HG03196 (cell line): ENCODE data around the gene BHLHE41.
A peak's percentile ranks its signal among the peaks of the same experiment; 100 is the strongest.

Experiments
- ATAC-seq: cut with Tn5 transposase; IDR thresholded peaks from one replicate; pipeline ENCODE4 v1.9.1; 2021; ENCODE audit not compliant: unreplicated experiment

The BHLHE41 gene

GRCh38 chr12:26116829-26117715 lies 7.8 kb downstream of the BHLHE41 start:
- no peak for ATAC-seq

- ATAC-seq, result no peak
Measured at GRCh38 chr12:26114720-26115401, 10.0 kb downstream of the BHLHE41 start.

- peak; percentile 62 for ATAC-seq
Measured at GRCh38 chr12:26113853-26114719, 10.8 kb downstream of the BHLHE41 start.

- ATAC-seq, result no peak
Measured at GRCh38 chr12:26113181-26113654, 11.6 kb downstream of the BHLHE41 start.

- no peak for ATAC-seq
Measured at GRCh38 chr12:26112703-26113147, 12.1 kb downstream of the BHLHE41 start.

- no peak for ATAC-seq
Measured at GRCh38 chr12:26112232-26112631, 12.6 kb downstream of the BHLHE41 start.

GRCh38 chr12:26109343-26109881 lies 15.4 kb downstream of the BHLHE41 start:
- no peak for ATAC-seq

GRCh38 chr12:26108915-26109314 lies 15.9 kb downstream of the BHLHE41 start:
- no peak for ATAC-seq

GRCh38 chr12:26106347-26106746 lies 18.5 kb downstream of the BHLHE41 start:
- ATAC-seq, result no peak

GRCh38 chr12:26102953-26103352 lies 21.9 kb downstream of the BHLHE41 start:
- no peak for ATAC-seq

- no peak for ATAC-seq
Measured at GRCh38 chr12:26101763-26102162, 23.1 kb downstream of the BHLHE41 start.

- ATAC-seq, result no peak
Measured at GRCh38 chr12:26101350-26101734, 23.5 kb downstream of the BHLHE41 start.

- ATAC-seq, result no peak
Measured at GRCh38 chr12:26100666-26101349, 24.0 kb downstream of the BHLHE41 start.

- peak; percentile 81 for ATAC-seq
Measured at GRCh38 chr12:26097046-26097878, 27.6 kb downstream of the BHLHE41 start.

GRCh38 chr12:26096036-26096435 lies 28.8 kb downstream of the BHLHE41 start:
- no peak for ATAC-seq

- ATAC-seq, result no peak
Measured at GRCh38 chr12:26095186-26095585, 29.7 kb downstream of the BHLHE41 start.

GRCh38 chr12:26092346-26093105 lies 32.3 kb downstream of the BHLHE41 start:
- ATAC-seq, result no peak

GRCh38 chr12:26091822-26092221 lies 33.0 kb downstream of the BHLHE41 start:
- ATAC-seq, result no peak
